Posterior vena cava (tissue), 2 donors: ENCODE measurements around the gene KRTAP5-9. TPM values are rescaled to one million over a fixed set of nuclear protein-coding genes. Genes with fewer than 3 reads are reported as not detected.
A peak's percentile ranks its signal among the peaks of the same experiment; 100 is the strongest.
"Not testable (repeated sequence)": the region's sequence is repeated elsewhere in the genome, so short reads cannot be mapped to it uniquely, and the experiment has no call there.

ENCODE experiments used
- DNase-seq: peaks from one replicate; pipeline ENCODE4 v3.0.0-alpha.2; 2020; ENCODE audit warnings: low spot score
- intact Hi-C, 2 donors: fragments of 100-400 bp; cut with DNase I; formaldehyde crosslinking; loops; one replicate each; pipeline versions ENCODE4 v1.14.1 to v1.14.2; 2022 to 2023
- total RNA-seq, 2 donors: library from RNA; stranded (reverse); fragmentation: NEBNext Ultra II Directional; extraction: Animal tissue kit (Norgen Biotek cat#: 25700); gene quantifications; one replicate each; pipeline ENCODE4 v1.2.1, GENCODE V29; 2021
- donor health status: DM: yes; HTN: yes; CAD: no.
- donor health status: DM: yes; HTN: yes; CAD: no.

The KRTAP5-9 gene
- total RNA-seq, 2 donors from 2014 or later, result 0.19 to 0.37 TPM

DNA sequence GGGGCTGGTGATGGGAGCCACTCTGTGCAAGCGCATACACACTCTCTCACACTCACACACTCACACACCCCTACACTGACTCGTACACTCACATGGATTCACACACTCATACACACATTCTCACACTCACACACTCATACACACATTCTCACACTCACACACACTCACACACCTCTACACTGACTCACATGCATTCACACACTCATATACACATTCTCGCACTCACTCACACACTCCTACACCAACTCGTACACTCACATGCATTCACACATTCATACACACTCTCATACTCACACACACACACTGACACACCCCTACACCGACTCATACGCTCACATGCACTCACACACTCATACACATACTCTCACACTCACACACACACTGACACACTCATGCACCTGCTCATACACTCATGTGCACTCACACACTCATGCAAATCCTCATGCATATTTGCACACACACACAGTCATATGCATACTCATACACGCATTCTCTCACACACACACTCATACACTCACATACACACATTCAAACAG is 29.3 kb downstream of the KRTAP5-9 start:
- no peak for DNase-seq
- intact Hi-C loops, result no loop called here

DNA sequence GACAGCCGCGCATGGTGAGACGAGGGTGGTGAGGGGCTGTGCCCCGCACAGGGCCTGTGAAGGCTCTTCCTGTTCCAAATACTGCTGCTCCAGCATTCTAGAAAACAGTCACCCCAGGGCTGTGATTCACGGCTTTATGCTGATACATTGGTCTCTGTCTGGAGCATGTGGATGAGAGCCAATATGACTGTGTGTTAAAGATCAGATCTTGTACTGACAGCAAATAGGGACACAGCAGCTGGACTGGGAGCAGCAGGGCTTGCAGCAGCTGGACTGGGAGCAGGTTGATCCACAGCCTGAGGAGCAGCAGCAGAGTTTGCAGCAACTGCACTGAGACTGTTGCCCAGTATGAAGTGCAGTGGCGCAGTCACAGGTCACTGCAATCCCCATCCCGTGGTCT is 31.3 kb downstream of the KRTAP5-9 start:
- DNase-seq, intact Hi-C loops: not testable (repeated sequence)

DNA sequence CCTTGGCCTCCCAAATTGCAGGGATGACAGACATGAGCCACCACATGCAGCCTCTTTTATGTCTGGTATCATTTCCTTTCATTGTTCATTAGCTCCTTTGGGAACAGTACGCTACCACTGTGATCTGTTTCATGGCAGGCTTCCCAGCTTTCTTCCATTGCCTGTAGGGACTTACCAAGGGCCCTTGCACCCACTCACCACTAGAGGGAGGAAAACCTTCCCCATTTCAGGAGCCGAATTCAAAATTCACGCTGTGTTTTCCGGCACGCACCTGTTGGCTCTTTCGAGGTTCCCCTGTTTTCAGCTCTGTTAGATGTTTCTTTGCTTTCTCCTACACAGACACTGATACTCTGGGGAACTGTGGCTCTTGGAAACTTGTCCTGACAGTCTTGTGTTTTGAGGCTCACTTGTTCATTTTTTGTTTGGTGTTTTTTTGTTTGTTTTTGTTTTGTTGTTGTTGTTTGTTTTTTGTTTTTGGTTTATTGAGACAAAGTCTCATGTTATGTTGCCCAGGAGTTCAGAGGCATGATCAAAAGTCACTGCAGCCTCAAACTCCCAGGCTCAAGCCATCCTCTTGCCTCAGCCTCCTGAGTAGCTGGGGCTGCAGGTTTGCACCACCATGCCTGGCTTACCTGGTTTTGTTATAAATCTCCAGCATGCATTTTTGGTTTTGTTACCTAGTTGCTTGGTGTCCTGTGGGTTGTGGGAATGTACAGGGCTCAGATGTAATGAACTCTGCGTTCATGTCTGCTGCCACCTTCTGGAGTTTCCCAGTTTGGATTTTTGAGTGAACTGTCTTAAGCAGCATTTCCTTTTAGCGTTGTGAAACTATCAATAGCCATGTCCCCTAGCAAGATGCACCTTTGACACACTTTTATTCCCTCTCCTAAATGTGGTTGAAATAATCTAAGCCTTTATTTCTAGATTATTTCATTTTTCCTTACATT is 32.1 kb downstream of the KRTAP5-9 start:
- DNase-seq, result peak; percentile 59
- intact Hi-C loops, result no loop called here

DNA sequence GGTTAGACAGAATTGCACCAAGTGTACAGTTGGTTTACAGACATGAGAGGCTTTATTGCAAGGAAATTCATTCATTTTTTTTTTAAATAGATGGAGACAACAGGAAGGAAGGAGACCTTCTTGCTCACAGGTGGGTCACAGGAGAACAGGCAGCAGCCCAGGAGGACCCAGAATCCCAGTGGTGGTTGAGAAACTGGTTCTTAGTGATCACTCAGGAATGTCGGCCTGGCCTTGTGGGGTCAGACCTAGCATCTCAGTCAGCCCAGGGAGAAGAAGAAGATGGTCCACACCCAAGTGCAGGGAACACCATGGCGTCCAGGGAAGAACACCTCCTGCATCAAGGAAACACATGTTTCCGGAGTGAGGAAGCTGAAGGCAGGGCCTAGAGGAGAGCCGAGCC is 33.6 kb downstream of the KRTAP5-9 start:
- DNase-seq, result peak; percentile 44
- intact Hi-C loops, result no loop called here

DNA sequence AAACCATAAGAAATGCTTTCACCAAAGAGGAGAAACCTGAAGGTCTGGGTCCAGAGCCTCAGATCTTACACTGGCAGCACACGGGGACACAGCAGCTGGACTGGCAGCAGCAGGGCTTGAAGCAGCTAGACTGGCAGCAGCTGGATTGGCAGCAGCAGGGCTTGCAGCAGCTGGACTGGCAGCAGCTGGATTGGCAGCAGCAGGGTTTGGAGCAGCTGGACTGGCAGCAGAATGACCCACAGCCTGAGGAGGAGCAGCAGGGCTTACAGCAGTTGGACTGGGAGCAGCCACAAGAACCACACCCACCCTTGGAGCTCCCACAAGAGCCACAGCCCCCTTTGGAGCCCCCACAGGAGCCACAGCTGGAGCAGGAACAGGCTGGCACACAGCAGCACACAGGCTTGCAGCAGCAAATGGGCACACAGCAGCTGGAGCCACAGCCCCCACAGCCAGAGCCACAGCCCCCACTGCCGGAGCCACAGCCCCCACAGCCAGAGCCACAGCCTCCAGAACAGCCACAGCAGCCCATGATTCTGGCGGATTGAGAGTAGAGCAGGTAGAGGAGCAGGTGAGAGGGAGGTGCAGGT is 34.2 kb downstream of the KRTAP5-9 start, which contains the start of gene KRTAP5-11:
KRTAP5-11 (minus strand) TSS at position 567 of the 587 bp plus-strand sequence; CDS start at position 529, 38 bp downstream.
- intact Hi-C loops, result no loop called here
- peak; percentile 65 for DNase-seq

DNA sequence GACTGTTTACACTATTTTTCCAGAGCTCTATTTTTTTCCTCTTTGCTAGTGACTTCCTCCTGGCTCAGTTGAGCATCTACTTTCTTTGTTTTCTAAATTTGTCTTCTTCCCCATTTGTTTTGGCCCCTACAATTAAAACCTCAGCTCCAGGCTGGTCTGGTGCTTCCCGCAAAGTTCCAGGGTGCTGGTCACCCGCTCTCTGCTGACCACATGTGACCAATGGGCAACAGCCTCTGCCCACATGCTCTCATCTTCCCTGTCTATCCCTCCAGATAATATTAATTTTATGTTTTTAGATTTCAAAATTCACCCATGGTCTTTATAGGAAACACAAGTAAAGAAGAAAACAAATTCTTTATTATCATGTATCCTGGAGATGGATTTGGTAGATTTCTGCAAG is 34.7 kb downstream of the KRTAP5-9 start:
- DNase-seq, intact Hi-C loops: not testable (repeated sequence)

DNA sequence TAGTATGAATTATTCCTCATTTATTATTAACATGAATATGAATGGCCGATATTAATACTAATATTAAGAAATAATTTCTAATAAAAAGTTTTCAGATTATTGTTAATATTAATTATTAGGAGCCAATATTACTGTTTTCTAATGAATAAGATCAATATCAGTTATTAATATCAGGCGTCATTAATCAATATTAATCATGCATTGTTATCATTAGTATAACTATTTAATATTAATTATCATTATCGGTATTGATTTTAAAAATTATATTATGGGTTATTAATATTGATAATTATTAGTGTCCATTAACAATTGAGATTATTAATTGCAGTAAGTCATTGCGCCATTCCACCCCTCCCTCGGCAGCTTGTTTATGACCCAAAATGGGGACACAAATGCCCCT is 37.5 kb downstream of the KRTAP5-9 start:
- DNase-seq, intact Hi-C loops: not testable (repeated sequence)

DNA sequence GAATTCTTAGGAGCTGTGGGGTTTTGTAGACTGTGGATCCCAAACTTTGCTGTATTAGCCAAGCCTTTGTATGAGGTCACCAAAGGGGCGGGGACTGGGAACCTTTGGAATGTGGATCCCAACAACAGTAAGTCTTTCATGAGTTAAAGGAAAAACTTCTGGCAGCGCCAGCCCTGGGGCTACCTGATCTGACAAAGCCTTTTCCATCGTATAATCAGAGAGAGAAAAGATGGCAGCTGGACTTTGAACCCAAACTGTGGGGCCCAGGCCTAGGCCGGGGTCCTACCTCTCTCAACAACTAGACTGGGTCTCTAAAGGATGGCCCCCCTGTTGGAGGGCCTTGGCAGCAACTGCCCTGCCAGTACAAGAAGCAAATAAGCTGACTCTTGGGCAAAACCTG is 40.1 kb downstream of the KRTAP5-9 start:
- intact Hi-C loops, result not testable (repeated sequence)

DNA sequence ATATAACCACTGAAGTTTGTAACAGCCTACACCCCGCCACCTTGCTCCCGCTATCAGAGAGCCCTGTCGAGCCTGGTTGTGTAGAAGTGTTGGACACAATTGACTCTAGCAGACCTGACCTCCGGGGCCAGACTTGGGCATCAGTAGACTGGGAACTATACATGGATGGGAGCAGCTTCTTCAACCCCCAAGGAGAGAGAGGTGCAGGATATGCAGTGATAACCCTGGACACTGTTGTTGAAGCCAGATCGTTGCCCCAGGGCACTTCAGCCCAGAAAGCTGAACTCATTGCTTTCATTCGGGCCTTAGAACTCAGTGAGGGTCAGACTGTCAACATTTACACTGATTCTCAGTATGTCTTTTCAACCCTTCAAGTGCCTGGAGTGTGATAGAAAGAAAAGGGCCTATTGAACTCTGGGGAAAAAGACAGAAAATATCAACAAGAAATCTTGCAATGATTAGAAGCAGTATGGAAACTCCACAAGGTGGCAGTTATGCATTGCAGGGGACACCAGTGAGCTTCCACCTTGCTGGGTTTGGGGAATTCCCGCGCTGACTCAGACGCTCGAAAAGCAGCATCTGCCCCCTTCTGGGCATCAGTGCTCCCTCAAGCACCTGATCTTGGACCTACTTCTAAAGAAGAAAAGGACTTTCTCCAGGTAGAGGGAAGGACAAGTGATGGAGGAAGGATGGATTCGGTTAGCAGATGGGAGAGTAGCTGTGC is 40.8 kb downstream of the KRTAP5-9 start:
- DNase-seq, intact Hi-C loops: not testable (repeated sequence)

More for the DNA sequence above, 40.1 kb downstream of the KRTAP5-9 start:
- not testable (repeated sequence) for DNase-seq

DNA sequence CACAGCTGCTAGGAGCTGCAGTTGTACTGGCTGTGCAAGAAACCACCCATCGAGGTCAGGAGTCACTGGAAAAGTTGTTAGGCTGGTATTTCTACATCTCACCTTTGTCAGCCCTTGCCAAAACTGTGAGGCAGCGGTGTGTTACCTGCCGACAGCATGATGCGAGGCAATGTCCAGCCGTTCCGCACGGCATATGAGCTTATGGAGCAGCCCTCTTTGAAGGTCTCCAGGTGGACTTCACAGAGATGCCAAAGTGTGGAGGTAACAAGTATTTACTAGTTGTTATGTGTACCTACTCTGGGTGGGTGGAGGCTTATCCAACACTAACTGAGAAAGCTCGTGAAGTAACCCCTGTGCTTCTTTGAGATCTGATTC is 41.3 kb downstream of the KRTAP5-9 start:
- intact Hi-C loops, DNase-seq: not testable (repeated sequence)

Other genes starting within 250 kb of the KRTAP5-9 start
- gene DHCR7, start 100.0 kb upstream of the KRTAP5-9 start, total RNA-seq, result 10 to 100 TPM; 14.9 to 15.5 TPM
- gene NADSYN1, start 95.2 kb upstream of the KRTAP5-9 start, total RNA-seq, result 10 to 100 TPM; 38.7 to 48.1 TPM
- under 1 TPM in 1 of 2 donors, not detected in 1; 0.24 TPM for gene KRTAP5-7, start 21.2 kb upstream of the KRTAP5-9 start, total RNA-seq
- gene KRTAP5-8, start 10.4 kb upstream of the KRTAP5-9 start, total RNA-seq, result not detected
- not detected for gene KRTAP5-10, start 17.1 kb downstream of the KRTAP5-9 start, total RNA-seq
- not detected for gene KRTAP5-11, start 34.5 kb downstream of the KRTAP5-9 start, total RNA-seq